ENCODE results near the gene LRRK1.

GRCh38 chr15:100905850-100906249 is 13.3 kb upstream of the LRRK1 start:
- no peak for TF ChIP-seq CTCF (IDR thresholded peaks at IDR 0.05)
- no peak for TF ChIP-seq POLR2A (IDR thresholded peaks at IDR 0.05)
